HG03175 (cell line): ENCODE results near the gene GATA6.

ENCODE experiments used
- ATAC-seq: cut with Tn5 transposase; IDR thresholded peaks from one replicate; pipeline ENCODE4 v1.9.1; 2021; ENCODE audit warnings: mild to moderate bottlenecking, moderate library complexity; ENCODE audit not compliant: unreplicated experiment

The GATA6 gene

DNA sequence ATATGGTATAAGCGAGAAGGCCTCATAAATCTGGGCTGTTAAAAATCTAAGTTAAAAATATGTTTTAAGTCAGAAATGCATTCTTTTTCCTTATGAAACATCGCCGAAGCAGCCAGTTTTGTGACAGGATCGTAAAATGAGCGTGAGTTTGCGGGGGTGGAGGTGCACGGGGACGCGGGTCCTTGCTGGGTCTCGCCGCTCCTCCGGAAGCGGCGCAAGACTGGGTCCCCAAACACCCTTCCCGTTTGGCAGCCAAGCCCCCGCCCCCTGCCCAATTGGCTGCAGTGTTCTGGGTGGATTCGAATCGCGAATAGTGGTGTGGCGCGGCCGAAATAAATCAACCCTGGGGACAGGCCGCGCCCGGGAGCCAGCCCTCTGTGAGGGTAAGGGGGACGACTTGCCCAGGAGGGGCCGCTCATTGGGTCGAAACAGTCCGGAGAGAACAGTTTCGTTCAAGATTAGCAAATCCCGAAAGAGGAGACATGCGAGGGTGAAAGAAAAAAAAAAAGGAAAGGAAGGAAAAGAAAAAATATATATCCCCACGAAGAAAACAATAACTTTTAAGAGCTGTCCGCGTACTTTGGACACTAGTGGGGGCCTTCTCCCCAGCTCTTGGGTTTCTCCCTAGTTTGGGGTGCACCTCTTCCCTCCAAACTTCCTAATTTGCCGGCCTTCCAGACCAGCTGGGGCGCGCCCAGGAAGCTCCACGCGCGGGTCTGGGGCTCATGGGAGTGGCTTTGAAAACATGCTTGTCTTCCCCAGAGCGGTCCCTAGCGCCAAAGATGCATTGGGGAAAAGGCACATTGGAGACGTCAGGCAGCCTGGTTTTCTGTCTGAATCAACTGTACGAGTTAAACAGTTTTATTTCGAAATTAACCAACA is 3.1 kb upstream of the GATA6 start:
- ATAC-seq = no peak

DNA sequence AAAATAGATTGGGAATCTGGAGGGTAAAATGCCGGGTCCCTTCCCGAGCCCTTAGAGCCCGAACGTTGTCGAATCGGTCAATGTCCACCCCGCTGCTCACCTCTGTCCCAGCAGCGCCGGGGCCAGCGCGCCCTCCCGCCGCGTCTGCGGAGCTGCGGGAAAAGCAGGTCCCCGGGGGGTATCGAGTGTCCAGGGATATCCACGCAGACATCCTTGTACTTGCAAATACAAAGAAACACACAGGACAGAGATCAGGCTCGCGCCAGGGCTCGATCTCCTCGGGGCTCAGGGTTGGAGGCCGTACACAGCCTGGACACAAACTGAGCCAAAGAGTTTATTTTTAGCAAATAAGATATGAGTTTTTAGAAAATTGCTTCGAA is 2.3 kb upstream of the GATA6 start:
- no peak for ATAC-seq

DNA sequence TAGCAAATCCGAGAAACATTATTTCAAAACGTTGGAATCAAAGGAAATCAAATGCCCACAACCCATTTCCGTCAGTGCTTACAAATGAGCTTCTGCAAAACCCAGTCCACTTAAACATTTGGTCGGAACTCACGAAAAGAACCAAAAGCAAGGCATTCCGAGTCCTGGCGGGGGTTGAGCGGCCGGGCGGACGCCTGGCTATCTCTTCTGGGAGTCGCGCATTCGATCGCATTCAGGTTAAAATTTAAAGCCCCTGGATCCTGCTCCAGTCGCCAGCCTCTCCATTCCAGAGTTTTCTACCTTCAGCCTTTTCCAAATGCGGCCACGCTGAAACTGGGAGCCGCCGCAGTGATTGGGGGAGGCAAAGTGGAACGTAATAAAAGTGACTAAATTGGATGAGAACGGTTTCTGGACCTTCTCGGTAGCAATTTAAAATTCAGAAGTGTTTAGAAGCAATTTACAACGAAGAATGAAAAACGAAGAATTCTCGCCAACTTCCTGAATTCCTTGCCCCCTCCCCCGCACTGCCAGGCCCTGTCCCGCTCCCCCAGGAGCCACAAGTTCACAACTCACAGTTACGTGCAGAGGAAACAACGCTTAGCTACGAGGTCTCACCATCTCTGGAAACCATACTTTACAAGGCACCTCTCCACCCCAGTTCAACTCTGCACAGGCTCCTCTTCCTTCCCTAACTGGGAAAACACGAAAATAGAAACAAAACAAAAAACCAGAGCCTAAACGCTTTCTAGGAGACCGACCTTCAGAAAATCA is 1.7 kb upstream of the GATA6 start:
- no peak for ATAC-seq

DNA sequence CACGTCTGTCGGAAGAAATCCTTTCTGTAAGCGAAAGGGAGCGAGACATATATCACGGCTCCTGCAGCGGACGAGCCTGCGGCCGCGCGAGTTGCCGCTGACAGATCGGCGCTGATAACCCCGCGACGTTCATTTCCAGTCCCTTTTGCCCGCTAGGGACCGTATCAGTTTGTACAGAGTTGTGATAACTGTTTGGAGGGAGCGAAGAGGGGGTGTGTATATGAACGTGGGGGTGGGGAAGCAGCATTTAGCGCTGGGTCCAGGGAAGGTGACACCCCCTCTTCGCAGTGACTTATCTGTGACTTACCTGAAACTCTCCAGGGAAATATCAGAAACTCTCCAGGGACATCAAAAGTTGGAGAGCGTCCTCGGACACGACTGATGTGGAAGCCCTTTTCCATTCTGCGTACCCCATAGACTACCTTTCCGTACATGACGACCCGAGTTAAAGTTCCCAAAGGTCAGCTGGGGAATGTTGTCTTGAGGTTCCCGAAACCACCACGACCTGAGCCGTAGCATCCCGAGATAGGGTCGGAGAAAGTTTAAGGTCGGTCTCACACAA is 948 bp upstream of the GATA6 start:
- no peak for ATAC-seq

DNA sequence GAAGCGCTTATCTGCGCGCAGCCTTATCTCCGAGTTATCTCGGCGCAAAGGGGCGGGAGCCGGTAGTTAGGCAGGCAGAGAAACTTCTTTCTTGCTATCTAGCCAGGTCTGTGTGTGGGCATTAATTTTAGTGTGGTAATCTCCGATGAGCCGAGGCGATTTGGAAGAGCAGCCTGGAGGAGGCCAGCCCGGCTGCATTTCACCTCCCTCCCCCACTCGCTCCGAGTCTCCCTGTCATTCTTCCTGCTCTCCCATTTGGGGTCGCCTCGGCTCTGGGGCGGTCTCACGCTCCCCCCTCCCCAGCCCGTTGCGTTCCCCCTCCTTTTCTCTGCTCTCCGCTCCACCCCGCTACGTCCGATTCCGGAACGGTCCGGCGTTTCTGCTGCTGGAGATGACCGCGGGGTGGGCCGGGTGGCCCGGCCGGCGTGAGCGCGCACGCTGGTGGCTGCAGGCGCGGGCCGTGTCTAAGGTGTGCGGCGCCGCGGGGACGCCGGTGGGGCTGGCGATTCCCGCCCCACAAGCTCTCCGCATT is 566 bp downstream of the GATA6 start:
- no peak for ATAC-seq

DNA sequence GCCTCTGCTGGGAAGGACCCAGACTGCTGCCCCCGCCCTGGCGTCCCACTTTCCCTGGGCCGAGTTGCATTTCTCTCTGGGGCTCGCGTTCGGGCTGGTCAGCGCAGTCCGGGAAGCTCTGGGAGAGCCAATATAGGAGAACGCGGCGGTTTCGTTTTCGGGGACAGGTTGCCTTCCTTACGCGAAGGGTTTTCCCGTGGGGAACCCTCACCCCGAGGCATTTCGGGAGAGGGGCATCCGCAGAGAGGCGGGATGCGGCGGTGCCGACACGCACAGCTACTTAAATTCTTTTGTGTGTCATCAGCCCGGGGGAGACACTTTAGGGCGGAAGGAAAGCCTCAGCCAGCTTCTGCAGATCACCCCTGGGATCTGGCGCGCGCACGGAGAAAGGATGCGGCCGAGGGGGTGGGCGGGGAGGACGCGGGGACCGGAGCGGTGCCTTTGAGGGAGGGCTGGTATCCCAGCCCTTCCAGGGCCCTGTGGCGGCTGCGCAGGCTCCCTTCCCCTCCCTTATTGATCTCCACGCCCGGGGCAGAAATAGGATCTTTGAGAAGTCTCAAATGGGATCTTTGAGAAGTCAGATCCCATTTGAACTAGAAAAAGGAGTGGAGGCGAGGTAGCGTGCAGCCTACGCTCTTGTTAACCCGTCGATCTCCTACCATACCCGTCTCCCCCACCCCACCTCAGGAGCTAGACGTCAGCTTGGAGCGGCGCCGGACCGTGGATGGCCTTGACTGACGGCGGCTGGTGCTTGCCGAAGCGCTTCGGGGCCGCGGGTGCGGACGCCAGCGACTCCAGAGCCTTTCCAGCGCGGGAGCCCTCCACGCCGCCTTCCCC is 1.2 kb downstream of the GATA6 start:
- ATAC-seq = no peak

DNA sequence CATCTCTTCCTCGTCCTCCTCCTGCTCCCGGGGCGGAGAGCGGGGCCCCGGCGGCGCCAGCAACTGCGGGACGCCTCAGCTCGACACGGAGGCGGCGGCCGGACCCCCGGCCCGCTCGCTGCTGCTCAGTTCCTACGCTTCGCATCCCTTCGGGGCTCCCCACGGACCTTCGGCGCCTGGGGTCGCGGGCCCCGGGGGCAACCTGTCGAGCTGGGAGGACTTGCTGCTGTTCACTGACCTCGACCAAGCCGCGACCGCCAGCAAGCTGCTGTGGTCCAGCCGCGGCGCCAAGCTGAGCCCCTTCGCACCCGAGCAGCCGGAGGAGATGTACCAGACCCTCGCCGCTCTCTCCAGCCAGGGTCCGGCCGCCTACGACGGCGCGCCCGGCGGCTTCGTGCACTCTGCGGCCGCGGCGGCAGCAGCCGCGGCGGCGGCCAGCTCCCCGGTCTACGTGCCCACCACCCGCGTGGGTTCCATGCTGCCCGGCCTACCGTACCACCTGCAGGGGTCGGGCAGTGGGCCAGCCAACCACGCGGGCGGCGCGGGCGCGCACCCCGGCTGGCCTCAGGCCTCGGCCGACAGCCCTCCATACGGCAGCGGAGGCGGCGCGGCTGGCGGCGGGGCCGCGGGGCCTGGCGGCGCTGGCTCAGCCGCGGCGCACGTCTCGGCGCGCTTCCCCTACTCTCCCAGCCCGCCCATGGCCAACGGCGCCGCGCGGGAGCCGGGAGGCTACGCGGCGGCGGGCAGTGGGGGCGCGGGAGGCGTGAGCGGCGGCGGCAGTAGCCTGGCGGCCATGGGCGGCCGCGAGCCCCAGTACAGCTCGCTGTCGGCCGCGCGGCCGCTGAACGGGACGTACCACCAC is 2.1 kb downstream of the GATA6 start:
- no peak for ATAC-seq

DNA sequence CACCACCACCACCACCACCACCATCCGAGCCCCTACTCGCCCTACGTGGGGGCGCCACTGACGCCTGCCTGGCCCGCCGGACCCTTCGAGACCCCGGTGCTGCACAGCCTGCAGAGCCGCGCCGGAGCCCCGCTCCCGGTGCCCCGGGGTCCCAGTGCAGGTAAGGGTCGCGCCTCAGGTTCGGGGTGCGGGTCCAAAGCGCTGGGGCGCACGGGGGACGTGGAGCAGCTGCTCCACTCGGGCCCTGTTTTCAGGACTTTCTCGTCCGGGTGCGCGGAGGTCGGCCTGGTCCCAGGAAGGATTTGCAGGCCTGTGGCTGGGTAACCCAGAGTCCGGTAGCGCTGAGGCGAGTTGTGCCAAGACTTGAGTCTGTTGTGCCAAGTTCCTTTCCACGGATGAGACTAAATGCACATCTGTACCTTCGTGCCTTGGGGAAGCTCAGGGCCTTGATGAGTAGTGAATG is 2.8 kb downstream of the GATA6 start:
- ATAC-seq = no peak

DNA sequence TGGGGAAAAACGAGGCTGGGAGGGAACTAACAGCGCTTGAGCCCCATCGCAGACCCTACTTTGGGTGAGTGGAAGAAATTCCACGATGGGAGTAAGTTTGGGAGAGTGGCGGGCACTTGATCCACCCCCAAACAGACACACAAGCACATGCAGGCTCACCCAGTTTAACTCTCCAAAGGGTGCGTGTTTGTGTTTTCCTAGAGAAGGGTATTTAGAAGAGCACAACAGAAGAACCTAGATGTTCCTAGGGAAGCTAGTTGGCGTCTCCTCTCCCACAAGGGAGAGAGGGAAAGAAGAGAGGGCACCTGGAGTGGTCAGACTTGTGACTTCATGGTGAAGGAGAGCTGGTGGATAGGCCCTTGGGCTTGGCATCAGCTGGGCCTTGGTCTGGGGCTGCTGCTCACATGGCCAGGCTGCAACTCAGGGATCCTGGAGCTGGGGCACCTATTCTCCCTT is 3.2 kb downstream of the GATA6 start:
- ATAC-seq = no peak

DNA sequence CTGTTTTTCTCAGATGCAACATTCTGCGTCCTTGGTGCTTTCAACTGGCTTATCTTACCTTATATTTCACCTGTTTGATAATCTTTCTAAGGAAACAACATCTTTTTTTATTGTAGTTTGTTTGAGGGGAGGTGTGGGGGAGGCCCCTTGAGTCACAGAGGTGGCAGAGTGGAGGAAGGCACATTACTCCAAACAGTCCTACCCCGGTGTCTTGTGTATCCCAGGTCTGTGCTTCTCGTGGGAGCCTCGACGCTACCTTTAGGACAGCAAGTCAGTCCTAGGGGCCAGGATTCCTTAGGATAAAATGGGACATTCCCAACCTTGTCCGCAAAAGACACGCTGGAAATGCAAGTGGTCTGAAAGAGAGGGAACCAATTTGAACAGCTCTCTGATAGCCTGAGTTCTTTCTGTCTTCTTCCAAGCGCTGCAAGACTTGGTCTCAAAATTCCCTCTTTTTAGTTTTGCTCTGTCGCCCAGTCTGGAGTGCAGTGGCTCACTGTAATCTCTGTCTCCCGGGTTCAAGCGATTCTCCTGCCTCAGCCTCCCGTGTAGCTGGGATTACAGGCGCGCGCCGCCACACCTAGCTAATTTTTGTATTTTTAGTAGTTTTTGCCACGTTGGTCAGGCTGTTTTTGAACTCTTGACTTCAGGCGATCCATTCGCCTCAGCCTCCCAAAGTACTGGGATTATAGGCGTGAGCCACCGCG is 4.0 kb downstream of the GATA6 start:
- ATAC-seq = no peak

DNA sequence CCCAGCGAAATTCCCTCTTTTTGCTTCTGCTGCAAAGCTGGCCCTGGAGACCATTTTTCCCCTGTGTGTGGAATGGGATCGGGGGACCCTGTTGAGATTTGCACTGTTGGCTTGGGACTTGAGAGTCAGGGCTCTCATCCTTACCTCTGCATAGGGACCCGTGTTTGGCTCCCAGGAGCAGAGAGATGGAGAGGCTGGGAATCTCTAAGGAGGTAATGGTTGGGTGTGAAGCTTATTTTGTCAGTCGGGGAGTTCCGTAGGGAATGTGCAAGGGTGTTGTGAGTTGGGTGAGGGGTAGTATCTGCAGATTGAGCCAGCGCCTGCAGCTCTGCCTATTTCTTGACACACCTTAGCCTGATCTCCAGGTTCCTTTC is 4.5 kb downstream of the GATA6 start:
- no peak for ATAC-seq

DNA sequence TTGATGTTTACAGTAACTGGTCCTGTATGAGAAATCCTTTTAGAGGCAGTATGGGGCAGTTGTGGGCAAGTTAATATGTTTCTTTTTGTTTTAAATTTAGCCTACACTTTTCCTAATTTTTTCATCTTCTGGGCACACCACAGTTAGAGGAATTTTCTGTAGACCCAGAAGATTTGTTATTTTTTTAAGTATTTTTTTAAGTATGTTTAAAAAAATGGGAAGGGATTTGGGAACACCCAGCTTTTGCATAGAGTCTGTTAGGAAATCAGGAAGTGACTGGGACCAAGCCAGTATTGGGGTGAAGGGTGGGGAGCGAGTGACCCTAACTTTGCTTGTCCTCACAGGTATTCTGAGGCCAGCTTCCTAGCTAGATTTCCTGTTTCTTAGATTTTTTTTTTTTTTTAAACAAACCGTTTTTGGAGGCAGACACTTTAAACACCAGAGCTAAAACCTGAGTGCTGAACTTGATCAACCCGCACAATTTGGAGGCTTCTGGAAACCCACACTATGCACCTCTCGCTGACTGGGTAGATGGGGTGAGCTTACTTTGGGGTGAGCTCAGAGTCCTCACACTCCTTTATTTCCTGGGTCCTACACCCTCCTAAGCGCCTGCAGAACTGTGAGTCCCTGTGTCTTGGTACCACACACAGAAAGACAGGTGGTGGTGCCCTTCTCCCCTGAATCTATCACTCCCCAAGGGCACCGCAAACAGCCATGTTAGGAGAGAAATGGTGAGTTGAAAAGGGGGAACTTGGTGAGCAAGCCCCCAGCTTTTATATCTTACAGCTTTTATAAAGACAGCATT is 5.2 kb downstream of the GATA6 start:
- no peak for ATAC-seq

DNA sequence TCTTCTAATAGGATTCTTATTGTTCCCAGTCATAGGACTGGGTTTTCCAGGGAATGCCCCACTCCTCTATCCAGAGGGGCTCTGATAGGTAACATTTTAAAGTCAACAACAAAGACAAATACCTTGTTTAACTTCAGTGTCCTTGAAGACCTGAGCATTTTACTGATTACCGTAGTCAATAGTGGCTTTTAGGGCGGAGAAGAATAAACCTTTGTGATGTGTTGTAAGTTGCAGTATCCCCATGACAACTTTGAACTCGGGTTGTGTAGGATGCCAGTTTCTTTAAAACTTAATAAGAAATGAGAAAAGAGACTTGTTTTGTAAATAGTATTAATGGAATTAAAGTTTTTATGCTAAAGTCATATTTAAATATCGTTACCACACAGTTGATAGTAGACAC is 6.0 kb downstream of the GATA6 start:
- ATAC-seq = no peak

DNA sequence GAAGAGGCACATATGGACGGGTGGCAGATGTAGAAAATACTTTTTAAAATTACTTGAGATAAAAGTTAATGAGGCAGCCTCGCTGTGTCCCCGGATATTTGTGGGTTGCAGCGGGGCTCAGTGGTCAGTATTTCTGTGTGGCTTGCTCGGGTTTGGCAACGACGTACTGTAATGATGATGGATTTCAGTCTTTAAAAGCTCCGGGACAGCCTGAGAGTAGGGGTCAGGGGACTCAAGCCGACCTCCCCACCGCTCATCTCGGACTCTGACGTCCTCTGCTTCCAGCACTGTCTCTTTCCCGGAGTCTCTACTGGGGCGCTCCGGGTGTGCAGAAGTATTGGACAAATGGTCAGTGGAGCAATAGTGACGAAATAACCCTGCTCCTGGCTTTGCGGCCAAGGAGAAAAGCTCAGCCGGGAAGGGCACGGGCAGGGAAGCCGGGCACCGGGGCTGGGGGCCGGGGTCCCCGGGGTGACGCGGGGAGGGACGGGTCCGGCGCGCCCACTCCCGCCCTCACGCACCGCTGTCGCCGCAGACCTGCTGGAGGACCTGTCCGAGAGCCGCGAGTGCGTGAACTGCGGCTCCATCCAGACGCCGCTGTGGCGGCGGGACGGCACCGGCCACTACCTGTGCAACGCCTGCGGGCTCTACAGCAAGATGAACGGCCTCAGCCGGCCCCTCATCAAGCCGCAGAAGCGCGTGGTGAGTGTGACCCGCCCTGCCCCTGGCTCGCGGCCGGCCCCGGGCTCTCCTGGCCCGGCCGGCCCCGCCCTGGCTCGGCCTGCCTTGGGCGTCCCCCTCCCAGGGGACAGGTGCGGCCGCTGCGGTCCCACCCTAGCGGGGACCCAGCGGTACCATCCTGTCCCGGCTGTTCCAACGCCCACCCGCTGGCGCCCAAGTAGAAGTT is 7.3 kb downstream of the GATA6 start:
- no peak for ATAC-seq

DNA sequence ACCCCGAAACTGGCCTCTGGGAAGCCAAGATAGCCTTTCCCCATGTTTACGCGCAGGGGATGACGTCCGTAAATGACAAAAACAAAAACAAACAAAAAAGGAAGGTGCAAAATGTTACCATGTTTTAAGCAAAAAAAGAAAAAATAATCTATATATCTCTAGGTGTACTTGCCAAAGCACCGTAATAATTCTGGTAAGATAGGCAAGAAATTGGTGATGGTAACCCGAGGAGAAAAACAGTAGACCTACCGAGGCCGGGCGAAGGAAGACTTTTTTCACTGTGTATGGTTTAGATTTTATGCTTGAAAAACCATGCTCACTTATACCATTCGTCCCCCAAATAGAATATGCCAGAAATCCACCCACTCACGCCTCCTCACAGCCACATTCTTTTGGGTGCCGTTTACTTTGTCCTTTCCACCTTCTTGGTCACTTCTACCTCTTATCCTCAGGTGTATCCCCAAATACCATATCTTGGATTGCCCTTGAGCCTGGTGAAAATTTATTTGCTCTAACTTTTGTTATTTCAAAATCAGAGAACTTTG is 8.0 kb downstream of the GATA6 start:
- ATAC-seq = no peak

DNA sequence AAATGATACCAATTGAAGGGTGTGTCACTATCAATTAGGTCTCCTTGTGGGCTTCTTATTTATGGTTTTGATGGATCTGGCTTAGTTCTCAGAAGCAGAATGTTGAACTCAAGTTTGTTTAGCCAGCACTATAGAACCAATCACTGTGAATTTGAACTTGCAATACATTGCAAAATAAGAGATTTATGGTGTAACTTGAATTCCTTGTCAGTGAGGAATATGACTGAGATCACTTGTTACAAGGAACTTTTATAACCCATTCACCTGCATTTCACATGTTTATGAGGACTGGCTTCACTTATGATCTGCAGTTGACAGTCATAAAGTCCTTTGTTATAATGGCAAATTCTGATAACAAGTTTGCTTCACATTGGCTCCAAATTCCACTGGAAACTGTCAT is 9.8 kb downstream of the GATA6 start:
- ATAC-seq = no peak

DNA sequence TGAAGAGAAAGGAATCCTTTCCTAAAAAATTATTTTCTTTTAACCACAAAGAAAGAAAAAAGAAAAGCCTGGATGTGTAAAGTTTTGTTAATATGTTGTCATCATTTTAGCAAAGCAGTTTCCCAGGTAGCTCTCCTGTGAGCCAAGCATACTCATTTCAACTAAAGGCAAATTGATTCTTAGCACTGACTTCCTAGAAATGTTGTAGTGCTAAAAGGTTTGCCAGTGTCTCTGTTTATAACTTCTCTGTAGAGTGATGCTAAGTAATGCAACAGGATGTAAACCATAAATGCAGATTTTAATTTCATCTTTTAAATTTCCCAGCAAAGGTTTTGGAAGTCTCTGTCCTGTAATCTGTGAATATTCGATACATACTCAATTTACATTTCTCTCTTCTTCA is 10.2 kb downstream of the GATA6 start:
- ATAC-seq = no peak
